Parathyroid adenoma (tissue), 2 donors: ENCODE measurements around the gene SLF2.

Experiments used
- H2AFZ ChIP-seq: fragments of 300-600 bp; sonication (generic); one replicate; pipeline ENCODE4 v1.7.0; 2017; ENCODE audit warnings: antibody characterized with exemption, mild to moderate bottlenecking
- H3K27ac ChIP-seq: fragments of 300-600 bp; sonication (generic); one replicate; pipeline ENCODE4 v1.7.0; 2017
- H3K27me3 ChIP-seq: fragments of 300-600 bp; sonication (generic); one replicate; pipeline ENCODE4 v1.7.0; 2017; ENCODE audit warnings: low read length; ENCODE audit not compliant: control insufficient read depth, insufficient read depth
- H3K36me3 ChIP-seq: fragments of 300-600 bp; sonication (generic); one replicate; pipeline ENCODE4 v1.7.0; 2017; ENCODE audit warnings: low read length; ENCODE audit not compliant: control insufficient read depth, insufficient read depth
- H3K4me1 ChIP-seq: fragments of 300-600 bp; sonication (generic); one replicate; pipeline ENCODE4 v1.7.0; 2017; ENCODE audit warnings: control low read depth
- H3K4me2 ChIP-seq: fragments of 300-600 bp; sonication (generic); one replicate; pipeline ENCODE4 v1.7.0; 2017; ENCODE audit warnings: low read length
- H3K4me3 ChIP-seq: fragments of 300-600 bp; sonication (generic); one replicate; pipeline ENCODE4 v1.7.0; 2017; ENCODE audit warnings: low read depth, low read length
- H3K79me2 ChIP-seq: fragments of 300-600 bp; sonication (generic); one replicate; pipeline ENCODE4 v1.7.0; 2017; ENCODE audit warnings: control low read depth
- H3K9ac ChIP-seq: fragments of 300-600 bp; sonication (generic); one replicate; pipeline ENCODE4 v1.7.0; 2017; ENCODE audit warnings: mild to moderate bottlenecking
- H3K9me3 ChIP-seq: fragments of 300-600 bp; sonication (generic); one replicate; pipeline ENCODE4 v1.7.0; 2017; ENCODE audit warnings: low read length; ENCODE audit not compliant: control insufficient read depth
- CTCF ChIP-seq: fragments of 300-600 bp; sonication (generic); IDR thresholded peaks from one replicate; pipeline ENCODE4 v1.7.0; 2017; ENCODE audit warnings: antibody characterized with exemption, mild to moderate bottlenecking
- donor health status: primary hyperparathyroidism.

SLF2 gene

GRCh38 chr10:100963826-100964225 lies 51.1 kb downstream of the SLF2 start:
- H3K9ac ChIP-seq: no peak overlapping the region
- no peaks in the 10 kb centered on the region for H3K36me3 ChIP-seq
- H3K4me2 ChIP-seq: no peak overlapping the region
- H2AFZ ChIP-seq: no peak overlapping the region
- no peaks in the 10 kb centered on the region for H3K27me3 ChIP-seq
- peaks cover 7% of the 10 kb centered on the region for H3K4me1 ChIP-seq
- H3K4me3 ChIP-seq: no peak overlapping the region
- no peak overlapping the region for H3K27ac ChIP-seq
- no peak for TF ChIP-seq CTCF
- H3K79me2 ChIP-seq: no peaks in the 10 kb centered on the region
- H3K9me3 ChIP-seq: no peaks in the 10 kb centered on the region

- peaks cover 10% of the 10 kb centered on the region for H3K4me1 ChIP-seq
- no peaks in the 10 kb centered on the region for H3K9me3 ChIP-seq
- no peak overlapping the region for H2AFZ ChIP-seq
- H3K36me3 ChIP-seq: no peaks in the 10 kb centered on the region
- H3K27ac ChIP-seq: no peak overlapping the region
- no peak overlapping the region for H3K4me2 ChIP-seq
- no peak for TF ChIP-seq CTCF
- no peaks in the 10 kb centered on the region for H3K27me3 ChIP-seq
- H3K9ac ChIP-seq: no peak overlapping the region
- H3K4me3 ChIP-seq: no peak overlapping the region
- H3K79me2 ChIP-seq: no peaks in the 10 kb centered on the region
Measured at GRCh38 chr10:100965820-100966219, 53.1 kb downstream of the SLF2 start.

GRCh38 chr10:100966887-100967286 lies 54.1 kb downstream of the SLF2 start:
- no peak overlapping the region for H3K27ac ChIP-seq
- no peaks in the 10 kb centered on the region for H3K36me3 ChIP-seq
- H3K9me3 ChIP-seq: no peaks in the 10 kb centered on the region
- TF ChIP-seq CTCF: no peak
- H3K4me1 ChIP-seq: peaks cover 10% of the 10 kb centered on the region
- no peak overlapping the region for H3K4me2 ChIP-seq
- H3K4me3 ChIP-seq: no peak overlapping the region
- no peaks in the 10 kb centered on the region for H3K27me3 ChIP-seq
- no peaks in the 10 kb centered on the region for H3K79me2 ChIP-seq
- H2AFZ ChIP-seq: no peak overlapping the region
- H3K9ac ChIP-seq: no peak overlapping the region

- no peak for TF ChIP-seq CTCF
- Histone ChIP-seq H3K79me2 (no peaks in the 10 kb centered on the region), H3K9me3 (no peaks in the 10 kb centered on the region), H3K4me3 (no peak overlapping the region), H3K36me3 (no peaks in the 10 kb centered on the region), H3K4me1 (peaks cover 10% of the 10 kb centered on the region), H3K27me3 (no peaks in the 10 kb centered on the region), H2AFZ (no peak overlapping the region), H3K9ac (no peak overlapping the region), H3K27ac (no peak overlapping the region), H3K4me2 (no peak overlapping the region)
Measured at GRCh38 chr10:100967332-100967731, 54.6 kb downstream of the SLF2 start.

GRCh38 chr10:100968062-100968736 lies 55.4 kb downstream of the SLF2 start:
- no peak for TF ChIP-seq CTCF
- no peaks in the 10 kb centered on the region for H3K79me2 ChIP-seq
- H2AFZ ChIP-seq: no peak overlapping the region
- H3K4me2 ChIP-seq: no peak overlapping the region
- no peak overlapping the region for H3K27ac ChIP-seq
- peak overlapping the region; percentile 14 for H3K4me3 ChIP-seq
- H3K36me3 ChIP-seq: no peaks in the 10 kb centered on the region
- H3K27me3 ChIP-seq: no peaks in the 10 kb centered on the region
- H3K9me3 ChIP-seq: no peaks in the 10 kb centered on the region
- peaks cover 10% of the 10 kb centered on the region for H3K4me1 ChIP-seq
- no peak overlapping the region for H3K9ac ChIP-seq
